NCI-H2107 treated with DMSO at 0.1 percent for 48 hours (cell line): ENCODE data around the gene SNAP25.

ENCODE experiments used
- DNase-seq: peaks from one replicate; lab custom pipeline; 2025; ENCODE audit not compliant: unreplicated experiment; lab: John Stamatoyannopoulos, UW

SNAP25 gene

GRCh38 chr20:10261702-10262101, 43.1 kb downstream of the SNAP25 start:
- DNase-seq, result no peak

- DNase-seq, result no peak
Observed at GRCh38 chr20:10263385-10264165, 44.9 kb downstream of the SNAP25 start.

GRCh38 chr20:10264166-10264558, 45.5 kb downstream of the SNAP25 start:
- DNase-seq, result no peak

- DNase-seq, result no peak
Observed at GRCh38 chr20:10268636-10269035, 50.0 kb downstream of the SNAP25 start.

- DNase-seq, result no peak
Observed at GRCh38 chr20:10270630-10271029, 52.0 kb downstream of the SNAP25 start.

- no peak for DNase-seq
Observed at GRCh38 chr20:10271494-10272219, 53.0 kb downstream of the SNAP25 start.

GRCh38 chr20:10276878-10277580, 58.4 kb downstream of the SNAP25 start:
- no peak for DNase-seq

- no peak for DNase-seq
Observed at GRCh38 chr20:10277616-10278015, 59.0 kb downstream of the SNAP25 start.

GRCh38 chr20:10278412-10278811, 59.8 kb downstream of the SNAP25 start:
- no peak for DNase-seq

- no peak for DNase-seq
Observed at GRCh38 chr20:10280018-10280908, 61.6 kb downstream of the SNAP25 start.

GRCh38 chr20:10281911-10282310, 63.3 kb downstream of the SNAP25 start:
- DNase-seq, result no peak

GRCh38 chr20:10282979-10283456, 64.4 kb downstream of the SNAP25 start:
- no peak for DNase-seq

GRCh38 chr20:10286356-10286755, 67.7 kb downstream of the SNAP25 start:
- no peak for DNase-seq

- DNase-seq, result no peak
Observed at GRCh38 chr20:10288421-10288820, 69.8 kb downstream of the SNAP25 start.

GRCh38 chr20:10288954-10289646, 70.5 kb downstream of the SNAP25 start:
- no peak for DNase-seq

- no peak for DNase-seq
Observed at GRCh38 chr20:10291568-10292248, 73.1 kb downstream of the SNAP25 start.

GRCh38 chr20:10297223-10297622, 78.6 kb downstream of the SNAP25 start:
- DNase-seq, result no peak

GRCh38 chr20:10297684-10298240, 79.1 kb downstream of the SNAP25 start:
- DNase-seq, result no peak
